IMR-90 (cell line): ENCODE measurements around the gene HMHB1. TPM values are rescaled to one million over a fixed set of nuclear protein-coding genes. Genes with fewer than 3 reads are reported as not detected.

ENCODE experiments used
- ATAC-seq: fragments of 200-7000 bp; cut with Tn5 transposase; 2 replicates; pipeline ENCODE4 v1.9.1; 2020; ENCODE audit warnings: low read depth, mild to moderate bottlenecking, moderate library complexity
- BruUV-seq: library from RNA; stranded (reverse); fragments of 400-500 nt; replicated peaks from 2 replicates; lab custom pipeline; 2021; lab: Mats Ljungman, UMichigan
- CTCF ChIA-PET: fragments of 300-600 bp; formaldehyde crosslinking; extraction: SDS; loops from one replicate; lab custom pipeline; 2021; ENCODE audit warnings: antibody characterized with exemption; lab: Yijun Ruan, JAX
- POLR2A ChIA-PET: fragments of 300-600 bp; sonication (Branson Sonifier 250); formaldehyde crosslinking; loops from one replicate; lab custom pipeline; 2022; ENCODE audit warnings: antibody characterized with exemption; ENCODE audit not compliant: unreplicated experiment; lab: Charles Lee
- DNase-seq: peaks from one replicate; pipeline ENCODE4 v3.0.0; 2013
- H2AFZ ChIP-seq: replicated peaks from 2 replicates; pipeline ENCODE3; 2013; ENCODE audit warnings: low read length, mild to moderate bottlenecking; ENCODE audit not compliant: poor library complexity
- H2AK5ac ChIP-seq: 2 replicates; pipeline ENCODE4 v1.6.1; 2013; ENCODE audit warnings: low read depth, low read length, inconsistent platforms
- H2AK9ac ChIP-seq: replicated peaks from 2 replicates; pipeline ENCODE3; 2013; ENCODE audit warnings: mild to moderate bottlenecking, low read depth, low read length, moderate library complexity; ENCODE audit not compliant: poor library complexity
- H2BK120ac ChIP-seq: 2 replicates; pipeline ENCODE4 v1.6.1; 2013; ENCODE audit warnings: low read depth, low read length, inconsistent platforms
- H2BK15ac ChIP-seq: 3 replicates; pipeline ENCODE4 v1.6.1; 2013; ENCODE audit warnings: low read depth, low read length, inconsistent platforms
- H2BK20ac ChIP-seq: 2 replicates; pipeline ENCODE4 v1.6.1; 2013; ENCODE audit warnings: low read depth, mild to moderate bottlenecking, inconsistent platforms, low read length, moderate library complexity
- H2BK5ac ChIP-seq: 2 replicates; pipeline ENCODE4 v1.6.1; 2013; ENCODE audit warnings: mild to moderate bottlenecking, low read depth, low read length, inconsistent platforms; ENCODE audit not compliant: poor library complexity, severe bottlenecking
- H3K14ac ChIP-seq: replicated peaks from 2 replicates; pipeline ENCODE4 v1.6.1; 2013; ENCODE audit warnings: low read depth, low read length, inconsistent platforms
- H3K18ac ChIP-seq: 2 replicates; pipeline ENCODE4 v1.6.1; 2013; ENCODE audit warnings: low read depth, low read length, control low read depth
- H3K23ac ChIP-seq: 2 replicates; pipeline ENCODE4 v1.6.1; 2013; ENCODE audit warnings: low read depth, low read length, inconsistent platforms
- H3K27ac ChIP-seq: 2 replicates; pipeline ENCODE4 v1.5.1; 2013; ENCODE audit warnings: mild to moderate bottlenecking, control low read depth, low read length; ENCODE audit not compliant: insufficient read depth
- H3K27me3 ChIP-seq: 2 replicates; pipeline ENCODE4 v1.6.1; 2013; ENCODE audit warnings: low read length; ENCODE audit not compliant: control insufficient read depth, insufficient read depth
- H3K36me3 ChIP-seq: 2 replicates; pipeline ENCODE4 v1.6.1; 2013; ENCODE audit warnings: low read length, mixed read lengths; ENCODE audit not compliant: control insufficient read depth, insufficient read depth
- H3K4ac ChIP-seq: 2 replicates; pipeline ENCODE4 v1.6.1; 2013; ENCODE audit warnings: low read depth, low read length, inconsistent platforms
- H3K4me1 ChIP-seq: 2 replicates; pipeline ENCODE4 v1.6.1; 2013; ENCODE audit warnings: low read length, mixed read lengths; ENCODE audit not compliant: control insufficient read depth, insufficient read depth
- H3K4me2 ChIP-seq: 2 replicates; pipeline ENCODE4 v1.6.1; 2013; ENCODE audit warnings: low read depth, mild to moderate bottlenecking, control low read depth, low read length, moderate library complexity
- H3K4me3 ChIP-seq: 2 replicates; pipeline ENCODE4 v1.5.1; 2013; ENCODE audit warnings: low read depth, mild to moderate bottlenecking, control low read depth, low read length, moderate library complexity; ENCODE audit not compliant: insufficient read depth
- H3K56ac ChIP-seq: 2 replicates; pipeline ENCODE4 v1.6.1; 2013; ENCODE audit warnings: low read length, inconsistent platforms; ENCODE audit not compliant: insufficient read depth; ENCODE audit errors: extremely low read depth
- H3K79me1 ChIP-seq, 2 experiments: 2 replicates each; pipeline ENCODE4 v1.6.1; 2013; ENCODE audit warnings: low read length in 2 of 2, inconsistent platforms in 1 of 2, low read depth in 1 of 2
- H3K9ac ChIP-seq: 2 replicates; pipeline ENCODE4 v1.6.1; 2013; ENCODE audit warnings: low read depth, low read length, control low read depth
- H3K9me1 ChIP-seq: 2 replicates; pipeline ENCODE4 v1.6.1; 2013; ENCODE audit warnings: low read length, inconsistent platforms; ENCODE audit not compliant: insufficient read depth
- H3K9me3 ChIP-seq: 2 replicates; pipeline ENCODE4 v1.6.1; 2013; ENCODE audit warnings: low read length; ENCODE audit not compliant: control insufficient read depth, insufficient read depth
- H4K20me1 ChIP-seq: 2 replicates; pipeline ENCODE4 v1.6.1; 2013; ENCODE audit warnings: low read length, inconsistent platforms; ENCODE audit not compliant: insufficient read depth
- H4K5ac ChIP-seq: 2 replicates; pipeline ENCODE4 v1.6.1; 2013; ENCODE audit warnings: mild to moderate bottlenecking, low read depth, low read length, control low read depth
- H4K8ac ChIP-seq, 2 experiments: 2 replicates each; pipeline ENCODE4 v1.6.1; 2013; ENCODE audit warnings: low read depth in 2 of 2, low read length in 2 of 2, control low read depth in 1 of 2, inconsistent platforms in 1 of 2
- H4K91ac ChIP-seq: 2 replicates; pipeline ENCODE4 v1.6.1; 2013; ENCODE audit warnings: low read depth, low read length, inconsistent platforms; ENCODE audit not compliant: insufficient read depth
- CEBPB ChIP-seq: IDR thresholded peaks from 2 replicates; pipeline ENCODE4 v1.6.1; 2012; ENCODE audit warnings: low read depth, low read length, improper control_type of control experiment
- CHD1 ChIP-seq: IDR thresholded peaks from 2 replicates; pipeline ENCODE4 v1.6.1; 2012; ENCODE audit warnings: low read depth, low read length, improper control_type of control experiment
- MAZ ChIP-seq: IDR thresholded peaks from 2 replicates; pipeline ENCODE4 v1.6.1; 2012; ENCODE audit warnings: low read depth, mild to moderate bottlenecking, low read length, improper control_type of control experiment, moderate library complexity, borderline replicate concordance
- MXI1 ChIP-seq: IDR thresholded peaks from 2 replicates; pipeline ENCODE4 v1.6.1; 2012; ENCODE audit warnings: low read depth, mild to moderate bottlenecking, low read length, moderate library complexity, borderline replicate concordance
- NFE2L2 ChIP-seq: fragments of 150-350 bp; IDR thresholded peaks from 2 replicates; pipeline ENCODE4 v1.6.1; 2016; ENCODE audit warnings: low read depth, mild to moderate bottlenecking, low read length
- POLR2A ChIP-seq: IDR thresholded peaks from 2 replicates; pipeline ENCODE4 v1.6.1; 2012; ENCODE audit warnings: mild to moderate bottlenecking, low read depth, low read length
- WGBS, 2 experiments: methylation state at CpG; one replicate each; pipeline versions ENCODE4 v1.1.5 to v1.1.7; 2013; ENCODE audit warnings: missing lambda C conversion rate in 2 of 2; ENCODE audit not compliant: insufficient read length in 1 of 2; ENCODE audit errors: extremely low coverage in 2 of 2; 5-methylcytosine and 5-hydroxymethylcytosine counted together
- dilution Hi-C: fragments of 300-500 bp; cut with HindIII; formaldehyde crosslinking; loops from one replicate; pipeline ENCODE4 v1.14.3; 2018; ENCODE audit warnings: low sequenced_read_pairs; ENCODE audit not compliant: unreplicated experiment
- in situ Hi-C: fragments of 300-500 bp; cut with MboI; formaldehyde crosslinking; loops from 3 replicates; pipeline ENCODE4 v1.14.3; 2019; ENCODE audit warnings: low sequenced_read_pairs, inconsistent platforms, mixed read lengths
- intact Hi-C: fragments of 100-400 bp; cut with micrococcal nuclease; formaldehyde crosslinking; loops from 2 replicates; pipeline ENCODE4 v1.10.0; 2022
- polyA plus RNA-seq, 3 experiments: library from polyadenylated mRNA; depleted of rRNA; stranded (reverse); fragments of >200 nt; gene quantifications; 2 replicates each; pipeline ENCODE4 v1.2.3, GENCODE V29; 2012; ENCODE audit warnings: low replicate concordance in 1 of 3
- total RNA-seq: library from RNA; depleted of rRNA; stranded (reverse); fragments of >200 nt; gene quantifications from 2 replicates; pipeline ENCODE4 v1.2.3, GENCODE V29; 2012

HMHB1 gene
- total and polyA plus RNA-seq, 2 of the 4 experiments (the other 2 are of a cell fraction): not detected

DNA sequence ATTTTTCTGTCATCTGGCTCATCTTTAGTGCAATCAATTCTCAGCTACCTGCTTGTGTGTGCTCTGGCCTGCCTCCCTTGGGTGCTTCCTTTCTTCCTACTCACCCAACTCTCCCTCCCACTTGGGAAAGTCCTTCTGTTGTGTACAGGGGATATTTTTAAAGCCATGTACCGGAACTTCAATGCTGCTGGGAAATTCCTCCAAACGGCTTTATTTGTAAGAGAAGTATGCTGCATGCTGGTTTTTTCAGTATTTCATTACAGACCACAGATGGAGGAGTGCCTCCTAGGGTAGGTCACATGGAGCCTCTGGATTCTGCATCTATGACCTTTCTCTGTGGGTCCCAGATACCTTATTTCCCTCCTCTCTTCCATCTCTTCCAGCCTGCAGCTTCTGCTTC lies 5.4 kb upstream of the HMHB1 start:
- Histone ChIP-seq H3K79me1 (no peaks in the 10 kb centered on the region), H3K14ac (no peak overlapping the region), H3K4ac (no peak overlapping the region), H3K4me2 (no peak overlapping the region), H3K9ac (no peak overlapping the region), H3K56ac (no peak overlapping the region), H2BK5ac (no peak overlapping the region), H3K27ac (no peak overlapping the region), H3K27me3 (no peaks in the 10 kb centered on the region), H4K20me1 (no peaks in the 10 kb centered on the region), H2BK20ac (no peak overlapping the region), H3K4me3 (no peak overlapping the region), H3K9me1 (no peaks in the 10 kb centered on the region), H4K5ac (no peak overlapping the region), H4K91ac (no peak overlapping the region), H2AFZ (no peak overlapping the region), H2BK120ac (no peak overlapping the region), H2AK5ac (no peak overlapping the region), H3K23ac (no peak overlapping the region), H2AK9ac (no peak overlapping the region), H3K4me1 (no peaks in the 10 kb centered on the region), H2BK15ac (no peak overlapping the region), H4K8ac (no peak overlapping the region), H3K18ac (no peak overlapping the region), H3K36me3 (no peaks in the 10 kb centered on the region), H3K9me3 (no peaks in the 10 kb centered on the region)
- DNase-seq (no peak), ATAC-seq (no peak)
- WGBS, 2 experiments: 0% methylated on average over 1 of the region's 2 CpGs; no CpG with 5 or more reads in 1 of the 2 experiments
- in situ Hi-C loops (no loop called here), intact Hi-C loops (no loop called here), dilution Hi-C loops (no loop called here)
- no peak for TF ChIP-seq CHD1
- no peak for TF ChIP-seq NFE2L2
- no peak for TF ChIP-seq MXI1
- TF ChIP-seq CEBPB: no peak
- no peak for TF ChIP-seq MAZ
- no peak for TF ChIP-seq POLR2A
- no TSS peak for BruUV-seq
- ChIA-PET CTCF (no interaction called here), POLR2A (no interaction called here)
